Measurements from ENCODE around the gene NKD2.

GRCh38 chr5:1021136-1021968 is 12.8 kb downstream of the NKD2 start:
- no peak for TF ChIP-seq CTCF (IDR thresholded peaks at IDR 0.05)
- no peak for TF ChIP-seq POLR2A (IDR thresholded peaks at IDR 0.05)
- TF ChIP-seq EP300 (IDR thresholded peaks at IDR 0.05) = no peak
- no peak for TF ChIP-seq POLR2AphosphoS5 (IDR thresholded peaks at IDR 0.05)
